Colonic mucosa (tissue), 4 donors: ENCODE data around the gene MAD1L1. TPM values are rescaled to one million over a fixed set of nuclear protein-coding genes. Genes with fewer than 3 reads are reported as not detected.
A peak's percentile ranks its signal among the peaks of the same experiment; 100 is the strongest.
"Not testable (repeated sequence)": the region's sequence is repeated elsewhere in the genome, so short reads cannot be mapped to it uniquely, and the experiment has no call there.

Source experiments
- DNase-seq: peaks from one replicate; pipeline ENCODE4 v3.0.0-alpha.2; 2020
- H3K27ac ChIP-seq: fragments of 200-600 bp; one replicate; pipeline ENCODE4 v1.8.0; 2021
- H3K27me3 ChIP-seq: fragments of 200-600 bp; one replicate; pipeline ENCODE4 v1.8.0; 2021
- H3K36me3 ChIP-seq: fragments of 200-600 bp; one replicate; pipeline ENCODE4 v1.8.0; 2021
- H3K4me1 ChIP-seq: fragments of 200-600 bp; one replicate; pipeline ENCODE4 v1.8.0; 2021; ENCODE audit warnings: mild to moderate bottlenecking
- H3K4me3 ChIP-seq: fragments of 200-600 bp; one replicate; pipeline ENCODE4 v1.8.0; 2021
- H3K9ac ChIP-seq, 2 donors: one replicate each; pipeline ENCODE4 v1.7.0; 2013; ENCODE audit warnings: control low read depth in 2 of 2, low read depth in 2 of 2, low read length in 2 of 2
- H3K9me3 ChIP-seq: fragments of 200-600 bp; one replicate; pipeline ENCODE4 v1.8.0; 2021
- CTCF ChIP-seq: fragments of 200-600 bp; IDR thresholded peaks from one replicate; pipeline ENCODE4 v1.8.0; 2022; ENCODE audit warnings: antibody characterized with exemption, mild to moderate bottlenecking
- intact Hi-C: fragments of 100-400 bp; cut with DNase I; formaldehyde crosslinking; loops from one replicate; pipeline ENCODE4 v1.14.1; 2022
- total RNA-seq, 2 donors: library from RNA; stranded (reverse); fragmentation: NEBNext Ultra II Directional in 1 of 2; extraction: Animal tissue kit (Norgen Biotek cat#: 25700) in 1 of 2; gene quantifications; one replicate each; pipeline ENCODE4 v1.2.1, GENCODE V29; 2021
- donor health status: healthy.
- donor health status: DM: no; HTN: no; CAD: no.
- donor health status: DM: no; HTN: no; CAD: no.

Gene MAD1L1
- total RNA-seq, 2 donors from 2014 or later: 18.2 to 47.0 TPM

GRCh38 chr7:2038931-2039728, 193.6 kb downstream of the MAD1L1 start:
- no peak for TF ChIP-seq CTCF
- no peak overlapping the region for H3K27ac ChIP-seq
- no peaks in the 10 kb centered on the region for H3K36me3 ChIP-seq
- intact Hi-C loops: no loop called here
- DNase-seq: no peak
- no peaks in the 10 kb centered on the region for H3K4me1 ChIP-seq
- H3K4me3 ChIP-seq: no peak overlapping the region
- H3K9me3 ChIP-seq: no peaks in the 10 kb centered on the region
- no peaks in the 10 kb centered on the region for H3K27me3 ChIP-seq
- no peak overlapping the region for H3K9ac ChIP-seq

GRCh38 chr7:2037808-2038522, 194.8 kb downstream of the MAD1L1 start:
- no peak for TF ChIP-seq CTCF
- Histone ChIP-seq H3K4me3 (peak overlapping the region; percentile 11), H3K4me1 (no peaks in the 10 kb centered on the region), H3K36me3 (no peaks in the 10 kb centered on the region), H3K27me3 (no peaks in the 10 kb centered on the region), H3K27ac (no peak overlapping the region), H3K9me3 (no peaks in the 10 kb centered on the region), H3K9ac (no peak overlapping the region)
- intact Hi-C loops: no loop called here
- no peak for DNase-seq

- peak overlapping the region; percentile 11 for H3K4me3 ChIP-seq
- no peaks in the 10 kb centered on the region for H3K9me3 ChIP-seq
- H3K9ac ChIP-seq: peak overlapping the region in 1 of 2 donors; percentile 31
- no peak overlapping the region for H3K27ac ChIP-seq
- no peaks in the 10 kb centered on the region for H3K4me1 ChIP-seq
- H3K36me3 ChIP-seq: no peaks in the 10 kb centered on the region
- DNase-seq: no peak
- TF ChIP-seq CTCF: no peak
- intact Hi-C loops: no loop called here
- no peaks in the 10 kb centered on the region for H3K27me3 ChIP-seq
These were observed 195.4 kb downstream of the MAD1L1 start for GRCh38 chr7:2037301-2037807.

- Histone ChIP-seq H3K4me1 (no peaks in the 10 kb centered on the region), H3K4me3 (no peak overlapping the region), H3K27ac (no peak overlapping the region), H3K27me3 (no peaks in the 10 kb centered on the region), H3K36me3 (no peaks in the 10 kb centered on the region), H3K9me3 (no peaks in the 10 kb centered on the region), H3K9ac (no peak overlapping the region)
- DNase-seq: no peak
- no peak for TF ChIP-seq CTCF
- intact Hi-C loops: no loop called here
These were observed 196.0 kb downstream of the MAD1L1 start for GRCh38 chr7:2036786-2037185.

GRCh38 chr7:2036201-2036600, 196.5 kb downstream of the MAD1L1 start:
- H3K9me3 ChIP-seq, H3K4me1 ChIP-seq, H3K9ac ChIP-seq, H3K36me3 ChIP-seq, H3K27ac ChIP-seq, DNase-seq, H3K27me3 ChIP-seq, H3K4me3 ChIP-seq, intact Hi-C loops: not testable (repeated sequence)
